HG03039 (cell line): ENCODE measurements around the gene ZNF500.

Experiments
- ATAC-seq: cut with Tn5 transposase; IDR thresholded peaks from one replicate; pipeline ENCODE4 v1.9.1; 2021; ENCODE audit warnings: mild to moderate bottlenecking, moderate library complexity; ENCODE audit not compliant: unreplicated experiment

ZNF500 gene

GRCh38 chr16:4775005-4775404 is 8.0 kb upstream of the ZNF500 start:
- ATAC-seq: no peak

- no peak for ATAC-seq
Measured at GRCh38 chr16:4772351-4772750, 5.4 kb upstream of the ZNF500 start.

DNA sequence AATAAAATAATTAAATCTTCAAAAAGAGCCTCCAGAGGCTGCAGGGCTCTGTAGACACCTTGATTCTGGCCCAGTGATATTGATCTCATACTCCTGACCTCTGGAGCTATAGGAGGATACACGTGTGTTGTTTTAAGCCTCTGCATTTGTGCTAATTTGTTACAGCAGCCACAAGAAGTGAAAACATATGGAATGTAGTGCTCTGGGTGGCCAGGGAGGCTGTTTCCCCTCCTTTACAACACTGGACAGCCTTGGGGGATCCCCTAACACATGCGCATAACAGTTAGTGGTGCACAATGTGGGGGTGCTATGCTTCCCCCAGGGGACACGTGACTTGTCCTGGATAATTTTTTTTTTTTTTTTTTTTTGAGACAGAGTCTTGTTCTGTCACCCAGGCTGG is 4.7 kb upstream of the ZNF500 start:
- ATAC-seq: no peak

DNA sequence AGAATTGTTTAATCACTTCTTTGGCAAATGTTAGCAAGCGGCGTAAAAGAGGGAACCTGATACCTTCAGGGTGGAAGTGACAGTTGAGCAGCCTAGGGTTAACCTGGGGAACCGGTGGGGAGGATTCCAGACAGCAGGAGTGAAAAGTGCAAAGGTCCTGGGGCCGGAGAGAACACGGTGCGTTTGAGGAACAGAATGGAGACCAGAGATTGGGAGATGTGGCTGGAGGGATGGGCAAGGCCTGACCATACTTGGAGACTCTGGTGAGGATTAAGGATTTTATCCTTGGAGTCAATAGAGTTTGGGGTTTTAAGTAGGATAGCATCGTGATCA is 2.3 kb upstream of the ZNF500 start:
- no peak for ATAC-seq

DNA sequence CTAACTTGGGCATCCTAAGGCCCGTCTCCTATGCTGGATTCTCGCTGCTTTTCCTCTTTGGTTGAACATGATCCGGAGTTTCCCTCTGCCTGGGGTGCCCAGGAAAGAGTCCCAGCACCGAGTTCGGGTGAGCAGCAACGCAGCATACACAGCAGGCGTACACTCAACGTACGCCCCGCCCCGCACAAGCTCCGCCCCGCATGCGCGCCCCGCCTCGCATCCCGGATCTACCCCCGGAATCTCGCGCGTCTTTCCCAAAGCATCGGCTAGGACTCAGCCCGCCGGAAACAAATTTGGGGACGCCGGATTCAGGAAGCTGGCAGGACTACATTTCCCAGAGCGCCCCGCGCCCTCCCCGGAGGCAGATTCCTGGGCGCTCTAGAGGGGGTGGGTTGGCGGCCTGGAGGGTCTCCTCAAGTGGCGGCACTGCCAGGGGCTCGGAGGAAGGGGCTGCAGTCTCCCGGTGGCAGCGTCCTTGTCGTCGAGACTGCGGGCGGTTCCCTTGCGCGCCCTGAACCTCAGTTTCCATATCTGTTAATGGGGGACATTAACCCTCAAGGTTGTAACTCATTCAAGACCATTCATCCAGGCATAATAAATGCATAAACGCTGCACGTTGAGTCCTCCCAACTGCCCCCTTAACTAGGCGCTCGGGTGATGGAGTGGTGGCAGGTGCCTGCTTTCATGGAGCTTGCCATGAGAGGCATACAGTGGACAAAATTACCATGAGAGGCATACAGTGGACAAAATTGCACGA is 1.8 kb upstream of the ZNF500 start:
- ATAC-seq: peak; percentile 50

DNA sequence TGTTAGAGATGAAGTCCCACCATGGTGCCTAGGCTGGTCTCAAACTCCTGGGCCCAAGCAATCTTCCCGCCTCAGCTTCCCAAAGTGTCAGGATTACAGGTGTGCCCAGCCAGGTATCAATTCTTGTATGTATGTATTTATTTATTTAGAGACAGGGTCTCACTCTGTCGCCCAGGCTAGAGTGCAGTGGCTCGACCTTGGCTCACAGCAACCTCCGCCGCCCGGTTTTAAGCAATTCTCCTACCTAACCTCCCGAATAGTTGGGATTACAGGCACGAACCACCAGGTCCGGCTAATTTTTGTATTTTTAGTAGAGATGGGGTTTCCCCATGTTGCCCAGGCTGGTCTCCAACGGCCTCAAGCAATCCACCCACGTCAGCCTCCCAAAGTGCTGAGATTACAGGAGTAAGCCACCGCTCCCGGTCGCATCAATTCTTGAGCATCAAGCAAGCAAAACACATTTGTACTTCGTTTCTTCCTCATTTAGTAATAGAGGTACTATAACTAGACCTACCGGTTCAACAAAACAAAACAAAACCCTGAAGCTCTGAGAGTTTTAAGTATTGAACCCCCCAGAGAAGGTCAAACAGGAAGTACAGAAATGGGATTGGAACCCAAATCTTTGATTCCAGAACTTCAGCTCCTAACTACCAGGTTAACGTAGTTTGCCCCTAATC is 1.0 kb upstream of the ZNF500 start:
- no peak for ATAC-seq

DNA sequence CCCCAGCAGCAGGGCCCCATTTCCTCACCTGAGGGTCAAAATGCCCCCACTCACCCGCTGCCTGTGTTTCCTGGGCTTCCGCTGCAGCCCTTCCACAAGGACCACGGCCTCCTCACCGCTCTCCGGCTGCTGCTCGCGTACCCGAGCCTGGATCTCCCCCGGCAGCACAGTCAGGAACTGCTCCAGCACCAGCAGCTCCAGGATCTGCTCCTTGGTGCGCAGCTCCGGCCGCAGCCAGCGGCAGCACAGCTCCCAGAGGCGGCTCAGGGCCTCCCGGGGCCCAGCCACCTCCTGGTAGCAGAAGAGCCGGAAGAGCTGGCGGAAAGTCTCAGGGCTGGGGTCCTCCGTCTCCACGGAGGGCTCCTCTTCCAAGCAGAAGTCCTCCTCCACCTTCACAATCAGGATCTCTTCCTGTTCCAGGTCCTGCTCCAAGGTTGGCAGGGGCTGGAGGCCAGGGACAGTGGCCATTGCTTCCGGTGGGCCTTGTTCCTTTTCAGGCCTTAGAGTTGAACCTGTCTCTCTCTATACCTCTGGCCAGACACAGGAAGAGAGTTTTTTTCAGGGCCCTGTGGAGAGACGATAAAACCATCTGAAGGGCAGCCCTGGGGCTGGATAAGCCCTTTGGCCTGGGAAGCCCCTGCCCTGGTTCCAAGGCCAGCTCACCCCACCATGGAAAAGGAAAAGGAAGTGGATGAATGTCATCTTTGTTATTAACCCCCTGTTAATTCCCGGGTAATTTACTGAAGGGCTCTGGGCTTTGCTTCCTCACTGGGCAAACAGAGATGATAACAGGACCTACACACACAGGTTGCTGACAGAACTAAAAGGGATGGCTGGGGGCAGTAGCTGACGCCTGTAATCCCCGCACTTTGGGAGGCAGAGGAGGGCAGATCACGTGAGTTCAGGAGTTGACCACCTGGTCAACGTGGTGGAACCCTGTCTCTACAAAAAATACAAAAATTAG is 1.2 kb downstream of the ZNF500 start:
- ATAC-seq: no peak

DNA sequence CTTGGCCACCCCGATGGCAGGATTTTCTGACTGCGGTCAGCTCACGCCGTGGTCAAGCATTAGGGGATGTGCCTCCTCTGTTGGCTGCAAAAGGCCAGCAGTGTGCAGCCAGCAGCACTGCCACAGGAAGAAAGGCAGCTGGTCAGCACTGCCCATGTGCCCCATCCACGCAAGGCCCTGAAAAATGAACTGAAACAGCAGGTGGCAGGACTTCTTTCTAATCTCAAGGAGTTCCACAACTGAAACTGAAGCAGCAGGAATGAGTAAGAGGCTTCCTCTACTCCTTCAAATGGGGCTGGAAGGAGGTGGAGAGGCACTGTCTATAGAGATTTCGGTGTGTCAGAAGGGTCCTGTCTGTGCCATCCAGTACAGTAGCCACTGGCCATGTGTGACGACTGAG is 3.2 kb downstream of the ZNF500 start:
- no peak for ATAC-seq

DNA sequence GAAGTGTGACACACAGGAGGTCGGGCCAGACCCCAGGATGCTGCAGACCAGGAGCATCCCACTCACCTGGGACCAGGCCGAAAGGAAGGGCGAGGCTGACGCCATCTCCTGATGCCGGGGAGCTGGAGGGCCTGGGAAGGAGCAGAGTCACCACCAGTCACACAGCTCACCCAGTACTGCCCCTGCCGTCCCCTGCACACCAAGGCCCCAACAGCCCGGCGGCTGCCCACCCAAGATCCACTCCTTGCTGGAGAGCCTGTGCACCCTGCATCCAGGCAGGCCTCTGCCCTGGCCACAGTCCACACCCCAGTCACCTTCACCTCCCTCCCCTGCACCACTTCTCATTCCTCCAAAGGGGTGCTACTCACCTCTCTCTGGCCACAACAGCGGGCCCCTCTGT is 4.8 kb downstream of the ZNF500 start:
- no peak for ATAC-seq

DNA sequence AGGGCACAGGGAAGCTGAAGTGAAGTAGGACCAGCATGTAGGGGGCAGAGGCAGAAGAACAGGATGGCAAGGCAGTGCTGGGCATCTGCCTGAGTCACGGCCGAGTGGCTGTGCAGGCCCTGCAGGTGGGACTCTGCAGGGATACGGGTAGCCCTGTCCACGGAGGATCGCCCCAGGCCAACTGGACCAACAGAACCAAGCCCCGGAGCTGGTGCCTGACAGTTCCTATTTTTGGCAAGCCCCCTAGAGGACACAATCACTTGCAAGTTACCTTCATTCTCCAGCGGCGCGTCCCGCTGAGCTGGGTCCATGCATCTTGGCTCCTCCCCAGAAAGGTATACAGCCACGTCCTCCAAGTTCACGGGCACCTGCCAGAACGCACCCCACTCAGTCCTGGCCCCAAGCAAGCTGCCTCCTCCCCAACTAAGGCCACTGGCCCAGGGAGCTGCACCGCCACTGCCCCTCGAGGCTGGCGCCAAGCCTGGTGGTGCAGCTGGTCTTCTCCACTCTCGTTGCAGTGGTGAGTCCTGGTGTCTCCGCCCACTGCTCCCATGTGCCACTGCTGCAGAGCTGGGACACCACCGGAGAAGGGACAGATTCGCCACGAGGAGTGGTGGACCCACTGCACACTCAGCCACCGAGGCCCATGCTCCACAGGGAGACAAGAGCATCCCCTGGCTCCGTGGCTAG is 6.6 kb downstream of the ZNF500 start:
- no peak for ATAC-seq

- ATAC-seq: no peak
Measured at GRCh38 chr16:4755687-4756086, 11.3 kb downstream of the ZNF500 start.

GRCh38 chr16:4754865-4755264 is 12.1 kb downstream of the ZNF500 start:
- no peak for ATAC-seq

- ATAC-seq: no peak
Measured at GRCh38 chr16:4753227-4753626, 13.7 kb downstream of the ZNF500 start.

GRCh38 chr16:4752351-4753100 is 14.4 kb downstream of the ZNF500 start:
- no peak for ATAC-seq

DNA sequence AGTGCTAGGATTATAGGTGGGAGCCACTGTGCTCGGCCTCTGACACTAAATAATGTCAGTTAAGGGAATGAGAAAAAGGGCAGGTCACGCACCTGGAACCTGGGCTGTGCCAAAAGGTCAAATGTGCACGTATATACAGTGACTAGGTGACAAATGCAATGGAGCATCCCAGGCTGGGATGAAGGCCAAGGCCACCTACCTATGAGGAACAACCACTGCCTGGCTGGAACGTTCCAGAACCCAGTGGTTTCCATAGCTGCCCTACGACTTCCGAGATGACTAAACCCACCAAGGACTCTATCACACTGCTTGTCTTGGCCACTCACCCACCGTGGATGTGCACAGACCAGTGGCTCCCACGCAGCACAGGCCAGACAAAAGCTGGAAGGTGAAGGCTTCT is 16.1 kb downstream of the ZNF500 start:
- ATAC-seq: no peak

GRCh38 chr16:4749700-4750257 is 17.2 kb downstream of the ZNF500 start:
- ATAC-seq: no peak

DNA sequence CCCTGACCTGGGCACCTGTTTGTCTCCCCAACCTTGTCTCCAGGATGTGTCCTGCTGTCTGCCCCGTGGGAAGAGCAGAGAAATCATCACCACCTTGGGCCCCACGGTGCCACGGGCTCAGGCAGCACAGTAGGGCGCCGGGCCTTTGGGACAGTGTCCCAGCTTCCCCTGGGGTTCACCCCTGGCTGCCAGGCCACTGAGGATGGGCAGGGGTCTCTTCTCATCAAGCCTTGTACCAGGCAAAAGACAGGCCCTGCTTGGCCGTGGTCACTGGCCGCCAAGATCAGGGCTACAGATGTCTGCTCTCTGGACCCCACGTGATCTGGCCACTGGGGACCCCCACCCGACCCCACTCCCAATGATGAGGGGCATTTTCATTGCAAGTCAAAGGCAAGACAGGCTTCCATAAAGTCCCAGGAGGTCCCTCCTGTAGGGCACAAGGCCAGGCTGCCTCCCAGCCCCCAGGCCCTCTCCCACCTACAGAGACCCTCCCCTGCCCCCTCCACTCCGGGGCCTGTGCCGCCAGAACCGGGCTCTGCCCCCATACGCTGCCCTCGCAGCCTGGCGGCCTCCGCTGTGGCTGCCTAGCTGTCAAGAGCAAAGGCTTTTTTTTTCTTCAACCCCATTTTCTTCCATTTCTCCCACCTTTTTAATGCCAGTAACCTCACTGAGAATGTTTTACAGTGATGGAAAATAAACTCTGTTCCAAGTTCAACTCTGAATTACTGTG is 18.1 kb downstream of the ZNF500 start:
- no peak for ATAC-seq

- no peak for ATAC-seq
Measured at GRCh38 chr16:4747906-4748681, 18.9 kb downstream of the ZNF500 start.
